ENCODE results near the gene POM121C.
"Not testable (repeated sequence)": the region's sequence is repeated elsewhere in the genome, so short reads cannot be mapped to it uniquely, and the experiment has no call there.

The POM121C gene

GRCh38 chr7:75420152-75420551 lies 65.9 kb downstream of the POM121C start:
- H3K27me3 ChIP-seq (ENCODE audit: insufficient read depth, low read length); H3K9ac ChIP-seq (ENCODE audit: low read depth, low read length); H3K27ac ChIP-seq (ENCODE audit: low read length); H3K4me3 ChIP-seq (ENCODE audit: low read length); H3K4me1 ChIP-seq (ENCODE audit: insufficient read depth, low read length); H3K9me3 ChIP-seq (ENCODE audit: insufficient read depth, low read depth, low read length): not testable (repeated sequence)
- peaks cover 27% of the 10 kb centered on the region; the same call in 1 of the 2 replicates for H3K36me3 ChIP-seq (ENCODE audit: insufficient read depth, low read depth, low read length)

GRCh38 chr7:75419693-75420092 lies 66.4 kb downstream of the POM121C start:
- not testable (repeated sequence) for H3K4me3 ChIP-seq (ENCODE audit: low read length); H3K9me3 ChIP-seq (ENCODE audit: insufficient read depth, low read depth, low read length); H3K27ac ChIP-seq (ENCODE audit: low read length); H3K9ac ChIP-seq (ENCODE audit: low read depth, low read length); H3K27me3 ChIP-seq (ENCODE audit: insufficient read depth, low read length); H3K4me1 ChIP-seq (ENCODE audit: insufficient read depth, low read length)
- H3K36me3 ChIP-seq (ENCODE audit: insufficient read depth, low read depth, low read length), result peaks cover 26% of the 10 kb centered on the region; the same call in 1 of the 2 replicates

GRCh38 chr7:75419210-75419609 lies 66.9 kb downstream of the POM121C start:
- H3K36me3 ChIP-seq (ENCODE audit: insufficient read depth, low read depth, low read length), result peaks cover 21% of the 10 kb centered on the region; the same call in 1 of the 2 replicates
- H3K9me3 ChIP-seq (ENCODE audit: insufficient read depth, low read depth, low read length); H3K4me3 ChIP-seq (ENCODE audit: low read length); H3K9ac ChIP-seq (ENCODE audit: low read depth, low read length); H3K27ac ChIP-seq (ENCODE audit: low read length); H3K27me3 ChIP-seq (ENCODE audit: insufficient read depth, low read length); H3K4me1 ChIP-seq (ENCODE audit: insufficient read depth, low read length): not testable (repeated sequence)

GRCh38 chr7:75418292-75418858 lies 67.7 kb downstream of the POM121C start:
- H3K36me3 ChIP-seq (ENCODE audit: insufficient read depth, low read depth, low read length), result peaks cover 19% of the 10 kb centered on the region; the same call in 1 of the 2 replicates
- not testable (repeated sequence) for H3K9me3 ChIP-seq (ENCODE audit: insufficient read depth, low read depth, low read length); H3K9ac ChIP-seq (ENCODE audit: low read depth, low read length); H3K4me3 ChIP-seq (ENCODE audit: low read length); H3K27me3 ChIP-seq (ENCODE audit: insufficient read depth, low read length); H3K4me1 ChIP-seq (ENCODE audit: insufficient read depth, low read length); H3K27ac ChIP-seq (ENCODE audit: low read length)

- H3K27ac ChIP-seq (ENCODE audit: low read length); H3K4me1 ChIP-seq (ENCODE audit: insufficient read depth, low read length); H3K9ac ChIP-seq (ENCODE audit: low read depth, low read length); H3K27me3 ChIP-seq (ENCODE audit: insufficient read depth, low read length); H3K9me3 ChIP-seq (ENCODE audit: insufficient read depth, low read depth, low read length); H3K4me3 ChIP-seq (ENCODE audit: low read length): not testable (repeated sequence)
- peaks cover 19% of the 10 kb centered on the region; the same call in 1 of the 2 replicates for H3K36me3 ChIP-seq (ENCODE audit: insufficient read depth, low read depth, low read length)
These were observed 69.3 kb downstream of the POM121C start for GRCh38 chr7:75416787-75417186.

GRCh38 chr7:75415829-75416373 lies 70.2 kb downstream of the POM121C start:
- H3K9ac ChIP-seq (ENCODE audit: low read depth, low read length); H3K27me3 ChIP-seq (ENCODE audit: insufficient read depth, low read length); H3K4me3 ChIP-seq (ENCODE audit: low read length); H3K4me1 ChIP-seq (ENCODE audit: insufficient read depth, low read length); H3K27ac ChIP-seq (ENCODE audit: low read length); H3K9me3 ChIP-seq (ENCODE audit: insufficient read depth, low read depth, low read length): not testable (repeated sequence)
- H3K36me3 ChIP-seq (ENCODE audit: insufficient read depth, low read depth, low read length), result peaks cover 15% of the 10 kb centered on the region; the same call in 1 of the 2 replicates

- not testable (repeated sequence) for H3K4me3 ChIP-seq (ENCODE audit: low read length); H3K9ac ChIP-seq (ENCODE audit: low read depth, low read length)
These were observed 70.7 kb downstream of the POM121C start for GRCh38 chr7:75415428-75415817.

GRCh38 chr7:75414708-75415427 lies 71.2 kb downstream of the POM121C start:
- not testable (repeated sequence) for H3K27ac ChIP-seq (ENCODE audit: low read length)

More at GRCh38 chr7:75415428-75415817, 70.7 kb downstream of the POM121C start:
- H3K9me3 ChIP-seq (ENCODE audit: insufficient read depth, low read depth, low read length); H3K27me3 ChIP-seq (ENCODE audit: insufficient read depth, low read length); H3K27ac ChIP-seq (ENCODE audit: low read length); H3K4me1 ChIP-seq (ENCODE audit: insufficient read depth, low read length): not testable (repeated sequence)
- H3K36me3 ChIP-seq (ENCODE audit: insufficient read depth, low read depth, low read length), result peaks cover 10% of the 10 kb centered on the region; the same call in 1 of the 2 replicates

GRCh38 chr7:75414204-75414603 lies 71.9 kb downstream of the POM121C start:
- not testable (repeated sequence) for H3K9me3 ChIP-seq (ENCODE audit: insufficient read depth, low read depth, low read length); H3K36me3 ChIP-seq (ENCODE audit: insufficient read depth, low read depth, low read length); H3K4me3 ChIP-seq (ENCODE audit: low read length); H3K9ac ChIP-seq (ENCODE audit: low read depth, low read length); H3K27ac ChIP-seq (ENCODE audit: low read length); H3K27me3 ChIP-seq (ENCODE audit: insufficient read depth, low read length); H3K4me1 ChIP-seq (ENCODE audit: insufficient read depth, low read length)

More at GRCh38 chr7:75414708-75415427, 71.2 kb downstream of the POM121C start:
- not testable (repeated sequence) for H3K4me1 ChIP-seq (ENCODE audit: insufficient read depth, low read length); H3K4me3 ChIP-seq (ENCODE audit: low read length); H3K9me3 ChIP-seq (ENCODE audit: insufficient read depth, low read depth, low read length); H3K27me3 ChIP-seq (ENCODE audit: insufficient read depth, low read length); H3K36me3 ChIP-seq (ENCODE audit: insufficient read depth, low read depth, low read length); H3K9ac ChIP-seq (ENCODE audit: low read depth, low read length)

GRCh38 chr7:75410823-75411173 lies 75.3 kb downstream of the POM121C start:
- not testable (repeated sequence) for H3K4me1 ChIP-seq (ENCODE audit: insufficient read depth, low read length); H3K27ac ChIP-seq (ENCODE audit: low read length); H3K36me3 ChIP-seq (ENCODE audit: insufficient read depth, low read depth, low read length); H3K9ac ChIP-seq (ENCODE audit: low read depth, low read length); H3K9me3 ChIP-seq (ENCODE audit: insufficient read depth, low read depth, low read length); H3K4me3 ChIP-seq (ENCODE audit: low read length); H3K27me3 ChIP-seq (ENCODE audit: insufficient read depth, low read length)

GRCh38 chr7:75409880-75410822 lies 75.9 kb downstream of the POM121C start:
- H3K4me3 ChIP-seq (ENCODE audit: low read length); H3K4me1 ChIP-seq (ENCODE audit: insufficient read depth, low read length); H3K9me3 ChIP-seq (ENCODE audit: insufficient read depth, low read depth, low read length); H3K27me3 ChIP-seq (ENCODE audit: insufficient read depth, low read length); H3K27ac ChIP-seq (ENCODE audit: low read length); H3K9ac ChIP-seq (ENCODE audit: low read depth, low read length); H3K36me3 ChIP-seq (ENCODE audit: insufficient read depth, low read depth, low read length): not testable (repeated sequence)

All from iPS-20b (cell line).